ENCODE results near the gene CBFA2T2.

- TF ChIP-seq CTCF (IDR thresholded peaks at IDR 0.05) (no peak), POLR2A (IDR thresholded peaks at IDR 0.05) (no peak)
Measured at GRCh38 chr20:33621717-33622400, 132.0 kb downstream of the CBFA2T2 start.
